Dendritic cell treated with granulocyte-macrophage colony-stimulating factor and Interleukin-4, amounts not matched to agents 40 ng/mL and 50 ng/mL, for 4 days (primary cell): Measurements from ENCODE around the gene RNF215.

Source experiments
- H3K27ac Mint-ChIP-seq: one replicate; pipeline ENCODE4 v1.8.0; 2022; ENCODE audit warnings: mild to moderate bottlenecking, mixed read lengths
- H3K27me3 Mint-ChIP-seq: one replicate; pipeline ENCODE4 v1.8.0; 2022; ENCODE audit warnings: mild to moderate bottlenecking, mixed read lengths
- H3K36me3 Mint-ChIP-seq: one replicate; pipeline ENCODE4 v1.8.0; 2022; ENCODE audit warnings: low read depth, mixed read lengths
- H3K4me1 Mint-ChIP-seq: one replicate; pipeline ENCODE4 v1.8.0; 2022; ENCODE audit warnings: low read depth, mixed read lengths
- H3K4me3 Mint-ChIP-seq: one replicate; pipeline ENCODE4 v1.8.0; 2022; ENCODE audit warnings: mild to moderate bottlenecking, moderate library complexity, mixed read lengths
- H3K9me3 Mint-ChIP-seq: one replicate; pipeline ENCODE4 v1.8.0; 2022; ENCODE audit warnings: mixed read lengths
- intact Hi-C: fragments of 100-400 bp; cut with micrococcal nuclease; formaldehyde crosslinking; loops from one replicate; pipeline ENCODE4 v1.15.0; 2022

Gene RNF215

GRCh38 chr22:30396871-30397655 lies 9.9 kb upstream of the RNF215 start, which contains the start of gene SEC14L2:
Gene SEC14L2, plus strand, starts transcription at chr22:30397018. Its CDS starts 99 bp downstream, at chr22:30397117.
- Mint-ChIP-seq H3K9me3 (no peaks in the 10 kb centered on the region), H3K27ac (peak within 1 kb of the TSS; percentile 26), H3K4me1 (peaks cover 27% of the 10 kb centered on the region), H3K27me3 (peaks cover 62% of the 10 kb centered on the region), H3K36me3 (no peaks in the 10 kb centered on the region), H3K4me3 (peak within 1 kb of the TSS; percentile 82)
- intact Hi-C loops: no loop called here

- H3K9me3 Mint-ChIP-seq: no peaks in the 10 kb centered on the region
- H3K27me3 Mint-ChIP-seq: peaks cover 43% of the 10 kb centered on the region
- no peak overlapping the region for H3K27ac Mint-ChIP-seq
- no peaks in the 10 kb centered on the region for H3K36me3 Mint-ChIP-seq
- no peak overlapping the region for H3K4me3 Mint-ChIP-seq
- intact Hi-C loops: no loop called here
- H3K4me1 Mint-ChIP-seq: peaks cover 22% of the 10 kb centered on the region
Measured at GRCh38 chr22:30393885-30394284, 6.7 kb upstream of the RNF215 start.

- intact Hi-C loops: no loop called here
- H3K9me3 Mint-ChIP-seq: no peaks in the 10 kb centered on the region
- H3K36me3 Mint-ChIP-seq: no peaks in the 10 kb centered on the region
- H3K27ac Mint-ChIP-seq: no peak overlapping the region
- no peak overlapping the region for H3K4me3 Mint-ChIP-seq
- H3K4me1 Mint-ChIP-seq: peaks cover 21% of the 10 kb centered on the region
- peaks cover 37% of the 10 kb centered on the region for H3K27me3 Mint-ChIP-seq
Measured at GRCh38 chr22:30393322-30393680, 6.1 kb upstream of the RNF215 start.

GRCh38 chr22:30392661-30393321 lies 5.6 kb upstream of the RNF215 start:
- peaks cover 16% of the 10 kb centered on the region for H3K4me1 Mint-ChIP-seq
- H3K4me3 Mint-ChIP-seq: no peak overlapping the region
- H3K27ac Mint-ChIP-seq: no peak overlapping the region
- no peaks in the 10 kb centered on the region for H3K9me3 Mint-ChIP-seq
- intact Hi-C loops: no loop called here
- H3K27me3 Mint-ChIP-seq: peaks cover 33% of the 10 kb centered on the region
- no peaks in the 10 kb centered on the region for H3K36me3 Mint-ChIP-seq

GRCh38 chr22:30390974-30391691 lies 3.9 kb upstream of the RNF215 start:
- H3K9me3 Mint-ChIP-seq: no peaks in the 10 kb centered on the region
- H3K27me3 Mint-ChIP-seq: peaks cover 23% of the 10 kb centered on the region
- intact Hi-C loops: loop anchor here (1.0 kb wide), 2 partner anchors 35 to 94 kb away; no protein-coding TSS in a partner anchor
- H3K36me3 Mint-ChIP-seq: no peaks in the 10 kb centered on the region
- H3K27ac Mint-ChIP-seq: no peak overlapping the region
- H3K4me3 Mint-ChIP-seq: no peak overlapping the region
- H3K4me1 Mint-ChIP-seq: peaks cover 21% of the 10 kb centered on the region

- H3K9me3 Mint-ChIP-seq: no peaks in the 10 kb centered on the region
- peaks cover 7% of the 10 kb centered on the region for H3K27me3 Mint-ChIP-seq
- peaks cover 20% of the 10 kb centered on the region for H3K4me1 Mint-ChIP-seq
- peak overlapping the region; percentile 37 for H3K27ac Mint-ChIP-seq
- H3K36me3 Mint-ChIP-seq: peaks cover 18% of the 10 kb centered on the region
- H3K4me3 Mint-ChIP-seq: peak overlapping the region; percentile 81
- intact Hi-C loops: loop anchor here (2.0 to 10.0 kb wide), 4 partner anchors 30 to 278 kb away; partner anchors contain the start of genes CCDC157, SF3A1 and TBC1D10A
Measured at GRCh38 chr22:30386608-30386959, 627 bp downstream of the RNF215 start.

GRCh38 chr22:30385942-30386341 lies 1.3 kb downstream of the RNF215 start:
- peaks cover 22% of the 10 kb centered on the region for H3K4me1 Mint-ChIP-seq
- peaks cover 25% of the 10 kb centered on the region for H3K36me3 Mint-ChIP-seq
- H3K27me3 Mint-ChIP-seq: peaks cover 7% of the 10 kb centered on the region
- no peak overlapping the region for H3K27ac Mint-ChIP-seq
- intact Hi-C loops: loop anchor here (2.0 to 10.0 kb wide), 4 partner anchors 29 to 277 kb away; partner anchors contain the start of genes CCDC157, SF3A1 and TBC1D10A
- H3K4me3 Mint-ChIP-seq: peak overlapping the region; percentile 81
- no peaks in the 10 kb centered on the region for H3K9me3 Mint-ChIP-seq

GRCh38 chr22:30383061-30383460 lies 4.2 kb downstream of the RNF215 start:
- H3K4me1 Mint-ChIP-seq: peaks cover 29% of the 10 kb centered on the region
- peaks cover 6% of the 10 kb centered on the region for H3K27me3 Mint-ChIP-seq
- peaks cover 42% of the 10 kb centered on the region for H3K36me3 Mint-ChIP-seq
- no peaks in the 10 kb centered on the region for H3K9me3 Mint-ChIP-seq
- no peak overlapping the region for H3K27ac Mint-ChIP-seq
- intact Hi-C loops: loop anchor here (10.0 kb wide), 1 partner anchor 58 kb away; the partner anchor contains the start of gene TBC1D10A
- no peak overlapping the region for H3K4me3 Mint-ChIP-seq

- intact Hi-C loops: loop anchor here (10.0 kb wide), 1 partner anchor 58 kb away; the partner anchor contains the start of gene TBC1D10A
- Mint-ChIP-seq H3K27me3 (peaks cover 4% of the 10 kb centered on the region), H3K4me3 (no peak overlapping the region)
Measured at GRCh38 chr22:30382340-30382739, 4.9 kb downstream of the RNF215 start.

GRCh38 chr22:30381264-30381663 lies 5.9 kb downstream of the RNF215 start:
- Mint-ChIP-seq H3K9me3 (no peaks in the 10 kb centered on the region), H3K4me1 (peaks cover 16% of the 10 kb centered on the region), H3K4me3 (no peak overlapping the region), H3K36me3 (peaks cover 52% of the 10 kb centered on the region), H3K27ac (no peak overlapping the region), H3K27me3 (peaks cover 1% of the 10 kb centered on the region)
- intact Hi-C loops: loop anchor here (10.0 kb wide), 1 partner anchor 56 kb away; the partner anchor contains the start of gene TBC1D10A

More at GRCh38 chr22:30382340-30382739, 4.9 kb downstream of the RNF215 start:
- no peak overlapping the region for H3K27ac Mint-ChIP-seq
- H3K4me1 Mint-ChIP-seq: peaks cover 26% of the 10 kb centered on the region
- peaks cover 49% of the 10 kb centered on the region for H3K36me3 Mint-ChIP-seq
- no peaks in the 10 kb centered on the region for H3K9me3 Mint-ChIP-seq

- no peak overlapping the region for H3K27ac Mint-ChIP-seq
- no peaks in the 10 kb centered on the region for H3K9me3 Mint-ChIP-seq
- intact Hi-C loops: loop anchor here (10.0 kb wide), 1 partner anchor 55 kb away; the partner anchor contains the start of gene TBC1D10A
Measured at GRCh38 chr22:30380011-30380410, 7.2 kb downstream of the RNF215 start.

GRCh38 chr22:30375312-30375849 lies 11.8 kb downstream of the RNF215 start:
- Mint-ChIP-seq H3K27ac (no peak overlapping the region), H3K4me3 (no peak overlapping the region), H3K27me3 (no peaks in the 10 kb centered on the region), H3K36me3 (peaks cover 21% of the 10 kb centered on the region), H3K4me1 (peaks cover 24% of the 10 kb centered on the region), H3K9me3 (no peaks in the 10 kb centered on the region)
- intact Hi-C loops: no loop called here

More at GRCh38 chr22:30380011-30380410, 7.2 kb downstream of the RNF215 start:
- Mint-ChIP-seq H3K36me3 (peaks cover 52% of the 10 kb centered on the region), H3K4me3 (no peak overlapping the region), H3K4me1 (peaks cover 9% of the 10 kb centered on the region), H3K27me3 (no peaks in the 10 kb centered on the region)
